NCI-H526 treated with DMSO at 0.1 percent for 48 hours (cell line): ENCODE results near the gene S100A13.
"Not testable (repeated sequence)": the region's sequence is repeated elsewhere in the genome, so short reads cannot be mapped to it uniquely, and the experiment has no call there.

Experiments
- DNase-seq: peaks from one replicate; lab custom pipeline; 2025; lab: John Stamatoyannopoulos, UW

Gene S100A13

GRCh38 chr1:153648000-153648643, 20.8 kb upstream of the S100A13 start:
- no peak for DNase-seq

- DNase-seq: no peak
These were observed 20.0 kb upstream of the S100A13 start for GRCh38 chr1:153647346-153647714.

- no peak for DNase-seq
These were observed 19.5 kb upstream of the S100A13 start for GRCh38 chr1:153646672-153647345.

GRCh38 chr1:153643816-153644215, 16.5 kb upstream of the S100A13 start:
- DNase-seq: no peak

- no peak for DNase-seq
These were observed 15.8 kb upstream of the S100A13 start for GRCh38 chr1:153643100-153643499.

- DNase-seq: no peak
These were observed 14.9 kb upstream of the S100A13 start for GRCh38 chr1:153642161-153642560.

GRCh38 chr1:153640861-153641260, 13.6 kb upstream of the S100A13 start:
- no peak for DNase-seq

- DNase-seq: not testable (repeated sequence)
These were observed 12.9 kb upstream of the S100A13 start for GRCh38 chr1:153640213-153640612.

GRCh38 chr1:153639280-153639679, 12.0 kb upstream of the S100A13 start:
- DNase-seq: no peak

GRCh38 chr1:153638261-153638660, 11.0 kb upstream of the S100A13 start:
- no peak for DNase-seq

GRCh38 chr1:153636312-153636711, 9.0 kb upstream of the S100A13 start:
- no peak for DNase-seq

- no peak for DNase-seq
These were observed 8.6 kb upstream of the S100A13 start for GRCh38 chr1:153635872-153636271.

GRCh38 chr1:153633754-153634665, 6.7 kb upstream of the S100A13 start, which contains the start of gene CHTOP:
Gene CHTOP (plus strand): TSS chr1:153634066. CDS start chr1:153636589, 2,523 bp downstream.
- DNase-seq: peak; percentile 99

- DNase-seq: no peak
These were observed 6.0 kb upstream of the S100A13 start for GRCh38 chr1:153633161-153633753.

- DNase-seq: no peak
These were observed 4.0 kb upstream of the S100A13 start for GRCh38 chr1:153631047-153632022.

GRCh38 chr1:153630384-153630783, 3.1 kb upstream of the S100A13 start:
- no peak for DNase-seq

GRCh38 chr1:153629971-153630370, 2.7 kb upstream of the S100A13 start:
- no peak for DNase-seq

GRCh38 chr1:153629343-153629665, 2.0 kb upstream of the S100A13 start:
- no peak for DNase-seq

- DNase-seq: no peak
These were observed 1.5 kb upstream of the S100A13 start for GRCh38 chr1:153628638-153629342.
